Heart right ventricle (tissue), 16 donors: ENCODE data around the gene ORAI2. TPM values are rescaled to one million over a fixed set of nuclear protein-coding genes. Genes with fewer than 3 reads are reported as not detected.

Experiments
- ATAC-seq, 8 donors: fragments of 200-7000 bp; cut with Tn5 transposase; one replicate each; pipeline ENCODE4 v1.9.1; 2020; ENCODE audit warnings: mild to moderate bottlenecking in 8 of 8, moderate library complexity in 8 of 8, moderate number of reproducible peaks in 1 of 8
- DNase-seq, 2 donors: peaks; one replicate each; pipeline ENCODE4 v3.0.0-alpha.2; 2020
- H3K27ac ChIP-seq, 10 donors: fragments of 200-600 bp; sonication (generic) in 2 of 10; one replicate each; pipeline versions ENCODE4 v1.5.0 to v1.8.0; 2020 to 2022; ENCODE audit warnings: mild to moderate bottlenecking in 3 of 10
- H3K27me3 ChIP-seq, 7 donors: fragments of 200-600 bp; one replicate each; pipeline ENCODE4 v1.8.0; 2021 to 2022; ENCODE audit warnings: mild to moderate bottlenecking in 2 of 7
- H3K36me3 ChIP-seq, 9 donors: fragments of 200-600 bp; sonication (generic) in 1 of 9; one replicate each; pipeline versions ENCODE4 v1.5.0 to v1.8.0; 2020 to 2022; ENCODE audit warnings: mild to moderate bottlenecking in 2 of 9
- H3K4me1 ChIP-seq, 9 donors: fragments of 200-600 bp; sonication (generic) in 1 of 9; one replicate each; pipeline versions ENCODE4 v1.5.0 to v1.8.0; 2020 to 2022; ENCODE audit warnings: mild to moderate bottlenecking in 4 of 9
- H3K4me3 ChIP-seq, 10 donors: fragments of 200-600 bp; sonication (generic) in 2 of 10; one replicate each; pipeline versions ENCODE4 v1.5.0 to v1.8.0; 2020 to 2022; ENCODE audit warnings: mild to moderate bottlenecking in 7 of 10, moderate library complexity in 2 of 10
- H3K9me3 ChIP-seq, 11 donors: fragments of 200-600 bp in 10 of 11; sonication (generic) in 2 of 11; one replicate each; pipeline versions ENCODE4 v1.5.0 to v1.8.0; 2013 to 2022; ENCODE audit warnings: mild to moderate bottlenecking in 2 of 11, control low read depth in 1 of 11, moderate library complexity in 1 of 11
- CTCF ChIP-seq, 9 donors: fragments of 200-600 bp; sonication (generic) in 2 of 9; IDR thresholded peaks; one replicate each; pipeline versions ENCODE4 v1.5.0 to v1.8.0; 2021 to 2022; ENCODE audit warnings: antibody characterized with exemption in 9 of 9, mild to moderate bottlenecking in 5 of 9, moderate library complexity in 1 of 9
- WGBS, 2 donors: extraction: QIAGEN DNeasy Blood & Tissue Kit; methylation state at CpG; one replicate each; pipeline ENCODE4 v1.1.7; 2013; ENCODE audit warnings: inconsistent platforms in 1 of 2; 5-methylcytosine and 5-hydroxymethylcytosine counted together
- intact Hi-C, 10 donors: fragments of 100-400 bp; cut with DNase I; formaldehyde crosslinking; loops; one replicate each; pipeline versions ENCODE4 v1.11.1 to v1.14.2; 2022
- polyA plus RNA-seq, 2 donors: library from polyadenylated mRNA; stranded (reverse); fragments of 200-250 nt; gene quantifications; one replicate each; pipeline ENCODE4 v1.2.3, GENCODE V29; 2013
- total RNA-seq, 10 donors: library from RNA; stranded (reverse); fragmentation: NEBNext Ultra II Directional in 3 of 10; extraction: Animal tissue kit (Norgen Biotek cat#: 25700) in 3 of 10; gene quantifications; one replicate each; pipeline versions ENCODE4 v1.2.1 to v1.2.4, GENCODE V29; 2021 to 2023
- donor health status: Arrhythmogenic right ventricular cardiomyopathy.
- donor health status: ischemic (EF 13 %, LVEDD 7.1; RV severe dilation, severe dysfunction).
- donor health status: healthy with polysubstance abuse.
- donor health status: DM: no; HTN: yes; CAD: no.
- donor health status: DM: no; HTN: no; CAD: no.
- donor health status: ischemic (EF 25% LVEDD 6.9; RV normal size, moderate dysfunction).
- donor health status: ischemic (EF 25% LVEDD 5.7; RV mildly dilated, moderate dysfunction).
- donor health status: healthy.
- donor health status: DM: yes; HTN: yes; CAD: no.
- donor health status: Ischemic cardiomyopathy.
- donor health status: ischemic (EF 35%, LVEDD 5.7; RV mildly dilated, moderate dysfunction).
- donor health status: nonischemic (EF 11% LVEDD 7.7; RV severe dilation, severe dysfunction).
- donor health status: DM: yes; HTN: yes; CAD: no.
- donor health status: PGD.
- donor health status: ischemic (EF 29% LVEDD 5.4; RV normal size, mild dysfunction).
- donor health status: nonischemic (EF 23%, LVEDD 6.1; RV moderate dilation, normal function).

ORAI2 gene
- total and polyA plus RNA-seq, 12 donors: 1.7 to 11.6 (median 3.7) TPM

- H3K9me3 ChIP-seq: no peaks in the 10 kb centered on the region
- ATAC-seq (no peak), DNase-seq (no peak)
- H3K27ac ChIP-seq: no peak overlapping the region
- peaks cover 0 to 3% (median 0%) of the 10 kb centered on the region in 9 donors for H3K4me1 ChIP-seq
- intact Hi-C loops: loop anchor here in 1 of 10 donors (5.0 kb wide), 1 partner anchor 33 kb away; no protein-coding TSS in a partner anchor
- no peak for TF ChIP-seq CTCF (IDR thresholded peaks at IDR 0.05)
- no peak overlapping the region for H3K4me3 ChIP-seq
- no peaks in the 10 kb centered on the region for H3K27me3 ChIP-seq
- 75 to 77% methylated on average over 2 of the region's 2 CpGs for WGBS, 2 donors
- peaks cover 0 to 66% (median 0%) of the 10 kb centered on the region in 9 donors for H3K36me3 ChIP-seq
Measured at GRCh38 chr7:102445674-102446071, 12.3 kb downstream of the ORAI2 start.

- peak in 1 of 8 donors; percentile 25 for ATAC-seq
- Histone ChIP-seq H3K4me3 (no peak overlapping the region), H3K27ac (no peak overlapping the region), H3K27me3 (no peaks in the 10 kb centered on the region), H3K4me1 (no peaks in the 10 kb centered on the region), H3K9me3 (no peaks in the 10 kb centered on the region), H3K36me3 (peaks cover 0 to 60% (median 0%) of the 10 kb centered on the region in 9 donors)
- no peak for DNase-seq
- 96 to 97% methylated on average over 41 of the region's 41 CpGs for WGBS, 2 donors
- intact Hi-C loops: loop anchor here in 1 of 10 donors (5.0 kb wide), 1 partner anchor 34 kb away; no protein-coding TSS in a partner anchor
- TF ChIP-seq CTCF (IDR thresholded peaks at IDR 0.05): no peak
Measured at GRCh38 chr7:102446387-102447156, 13.2 kb downstream of the ORAI2 start.

DNA sequence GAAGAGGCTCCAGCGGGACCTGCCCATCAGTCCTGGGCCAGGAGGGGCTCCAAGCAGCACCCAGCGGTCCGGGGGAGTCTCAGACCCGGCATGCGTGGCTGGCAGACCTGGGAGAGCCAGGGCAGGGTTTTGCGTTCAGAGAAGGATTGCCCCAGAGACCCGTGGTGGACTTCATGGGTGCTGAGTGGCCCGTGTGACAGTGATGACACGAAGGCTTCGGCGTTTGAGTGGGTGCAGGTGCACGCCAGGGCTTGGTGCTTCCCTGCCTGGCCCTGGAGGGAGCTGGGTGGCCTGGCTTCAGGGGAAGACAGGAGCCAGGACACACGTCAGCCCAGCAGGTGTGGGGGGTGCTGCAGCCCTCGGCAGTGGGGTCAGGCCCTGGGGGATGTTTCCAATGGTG lies 13.9 kb downstream of the ORAI2 start:
- peaks cover 0 to 53% (median 0%) of the 10 kb centered on the region in 9 donors for H3K36me3 ChIP-seq
- peak in 1 of 8 donors; percentile 9 for ATAC-seq
- DNase-seq: no peak
- H3K27me3 ChIP-seq: no peaks in the 10 kb centered on the region
- H3K9me3 ChIP-seq: no peaks in the 10 kb centered on the region
- intact Hi-C loops: loop anchor here in 1 of 10 donors (5.0 kb wide), 1 partner anchor 35 kb away; no protein-coding TSS in a partner anchor
- H3K4me1 ChIP-seq: no peaks in the 10 kb centered on the region
- 85 to 89% methylated on average over 14 of the region's 14 CpGs for WGBS, 2 donors
- TF ChIP-seq CTCF (IDR thresholded peaks at IDR 0.05): no peak
- no peak overlapping the region for H3K27ac ChIP-seq
- H3K4me3 ChIP-seq: no peak overlapping the region

DNA sequence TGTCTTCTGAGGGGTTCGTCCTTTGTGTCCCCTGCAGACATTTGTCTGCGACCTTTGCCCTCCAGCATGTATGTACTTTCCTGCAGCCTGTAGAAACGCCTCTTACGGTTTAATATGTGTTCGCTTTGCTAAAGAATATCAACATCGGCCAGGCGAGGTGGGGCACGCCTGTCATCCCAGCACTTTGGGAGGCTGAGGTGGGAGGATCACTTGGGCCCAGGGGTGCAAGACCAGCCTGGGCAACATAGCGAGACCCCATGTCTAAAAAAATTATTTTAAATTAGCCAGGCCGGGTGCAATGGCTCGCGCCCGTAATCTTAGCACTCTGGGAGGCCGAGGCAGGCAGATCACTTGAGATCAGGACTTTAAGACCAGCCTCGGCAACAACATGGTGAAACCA lies 15.8 kb downstream of the ORAI2 start:
- Histone ChIP-seq H3K4me1 (no peaks in the 10 kb centered on the region), H3K4me3 (no peak overlapping the region), H3K27me3 (no peaks in the 10 kb centered on the region), H3K27ac (no peak overlapping the region), H3K9me3 (no peaks in the 10 kb centered on the region), H3K36me3 (peaks cover 0 to 48% (median 0%) of the 10 kb centered on the region in 9 donors)
- intact Hi-C loops: loop anchor here in 1 of 10 donors (5.0 kb wide), 1 partner anchor 37 kb away; no protein-coding TSS in a partner anchor
- DNase-seq (no peak), ATAC-seq (no peak)
- 98 to 99% methylated on average over 15 of the region's 15 CpGs for WGBS, 2 donors
- no peak for TF ChIP-seq CTCF (IDR thresholded peaks at IDR 0.05)
